HG03066 (cell line): Measurements from ENCODE around the gene STAMBP.

Experiments
- ATAC-seq: cut with Tn5 transposase; IDR thresholded peaks from one replicate; pipeline ENCODE4 v1.9.1; 2021; ENCODE audit warnings: low read depth; ENCODE audit not compliant: unreplicated experiment

Gene STAMBP

GRCh38 chr2:73922681-73923080, 93.9 kb downstream of the STAMBP start:
- no peak for ATAC-seq
